OCI-LY7 (cell line): ENCODE results near the gene ODF4. TPM values are rescaled to one million over a fixed set of nuclear protein-coding genes. Genes with fewer than 3 reads are reported as not detected.

Source experiments
- BruUV-seq: library from RNA; stranded (reverse); fragments of 400-500 nt; replicated peaks from 2 replicates; lab custom pipeline; 2021; lab: Mats Ljungman, UMichigan
- CTCF ChIA-PET: fragments of 300-600 bp; sonication (Branson Sonifier 250); formaldehyde crosslinking; loops from one replicate; lab custom pipeline; 2022; ENCODE audit warnings: antibody characterized with exemption; ENCODE audit not compliant: unreplicated experiment; lab: Charles Lee
- POLR2A ChIA-PET: fragments of 300-600 bp; sonication (Branson Sonifier 250); formaldehyde crosslinking; loops from one replicate; lab custom pipeline; 2022; ENCODE audit warnings: antibody characterized with exemption; lab: Charles Lee
- DNase-seq: peaks from one replicate; pipeline ENCODE4 v3.0.0-alpha.2; 2015; ENCODE audit warnings: low spot score
- H2AFZ ChIP-seq: fragments of 200-600 bp; sonication (generic), shearing (Covaris generic); 2 replicates; pipeline ENCODE4 v1.6.1; 2014; ENCODE audit warnings: mild to moderate bottlenecking, antibody characterized with exemption, low read length, moderate library complexity
- H3K27ac ChIP-seq: fragments of 200-600 bp; sonication (generic); 2 replicates; pipeline ENCODE4 v1.5.1; 2014; ENCODE audit warnings: mixed run types, low read depth, mild to moderate bottlenecking, moderate library complexity, low read length, inconsistent platforms; ENCODE audit not compliant: poor library complexity, severe bottlenecking
- H3K36me3 ChIP-seq: fragments of 200-600 bp; sonication (generic); 2 replicates; pipeline ENCODE4 v1.6.1; 2014; ENCODE audit warnings: mild to moderate bottlenecking, antibody characterized with exemption, low read length, moderate library complexity, mixed read lengths; ENCODE audit not compliant: insufficient read depth
- H3K4me1 ChIP-seq: fragments of 200-600 bp; sonication (generic); 2 replicates; pipeline ENCODE4 v1.5.1; 2014; ENCODE audit warnings: mild to moderate bottlenecking, low read length; ENCODE audit not compliant: insufficient read depth, poor library complexity, severe bottlenecking
- H3K4me2 ChIP-seq: fragments of 200-600 bp; sonication (generic); 2 replicates; pipeline ENCODE4 v1.6.1; 2014; ENCODE audit warnings: mild to moderate bottlenecking, low read length
- H3K4me3 ChIP-seq: fragments of 200-600 bp; sonication (generic); 2 replicates; pipeline ENCODE4 v1.5.1; 2014; ENCODE audit warnings: mild to moderate bottlenecking, low read depth, low read length; ENCODE audit not compliant: poor library complexity, severe bottlenecking
- H3K79me2 ChIP-seq: fragments of 200-600 bp; sonication (generic); 2 replicates; pipeline ENCODE4 v1.6.1; 2016; ENCODE audit warnings: low read depth, mild to moderate bottlenecking, low read length, moderate library complexity, mixed read lengths; ENCODE audit not compliant: insufficient read depth
- H3K9me2 ChIP-seq: fragments of 200-600 bp; sonication (generic); 2 replicates; pipeline ENCODE4 v1.6.1; 2016; ENCODE audit warnings: mild to moderate bottlenecking, low read length, mixed read lengths; ENCODE audit not compliant: insufficient read depth
- H3K9me3 ChIP-seq: fragments of 200-600 bp; sonication (generic); 2 replicates; pipeline ENCODE4 v1.6.1; 2014; ENCODE audit warnings: mild to moderate bottlenecking, mixed run types, low read length, mixed read lengths
- H4K20me1 ChIP-seq: fragments of 200-600 bp; sonication (generic); 2 replicates; pipeline ENCODE4 v1.6.1; 2014; ENCODE audit warnings: mild to moderate bottlenecking, antibody characterized with exemption, low read length, moderate library complexity, mixed read lengths; ENCODE audit not compliant: insufficient read depth
- CTCF ChIP-seq: fragments of 200-600 bp; sonication (generic); conservative IDR thresholded peaks from 2 replicates; pipeline ENCODE4 v1.5.1; 2014; ENCODE audit warnings: mild to moderate bottlenecking, antibody characterized with exemption, low read length, moderate library complexity, mixed read lengths
- EZH2phosphoT487 ChIP-seq: fragments of 200-600 bp; sonication (generic); IDR thresholded peaks from 2 replicates; pipeline ENCODE4 v1.6.1; 2018; ENCODE audit warnings: low read depth, borderline replicate concordance, mild to moderate bottlenecking, mixed run types, antibody characterized with exemption, low read length, moderate library complexity, mixed read lengths
- intact Hi-C: fragments of 100-400 bp; cut with micrococcal nuclease; formaldehyde crosslinking; loops from one replicate; pipeline ENCODE4 v1.10.0; 2022; ENCODE audit not compliant: unreplicated experiment
- total RNA-seq, 2 experiments: library from RNA; depleted of rRNA in 1 of 2; stranded (reverse); fragments of >200 nt in 1 of 2; shearing (Covaris generic) in 1 of 2; gene quantifications; 2 replicates each; pipeline ENCODE4 v1.2.3, GENCODE V29; 2014 to 2022

Gene ODF4
- total RNA-seq, 2 experiments from 2014 or later, result not detected

GRCh38 chr17:8386841-8387240 lies 47.2 kb downstream of the ODF4 start:
- CTCF ChIA-PET, result no interaction called here
- POLR2A ChIA-PET, result no interaction called here
- Histone ChIP-seq H3K4me1 (peaks cover 11% of the 10 kb centered on the region), H4K20me1 (peaks cover 5% of the 10 kb centered on the region), H3K27ac (no peak overlapping the region), H3K9me2 (no peaks in the 10 kb centered on the region), H3K4me3 (no peak overlapping the region), H3K36me3 (peaks cover 11% of the 10 kb centered on the region), H3K9me3 (no peaks in the 10 kb centered on the region), H3K4me2 (no peak overlapping the region), H2AFZ (no peak overlapping the region), H3K79me2 (peaks cover 21% of the 10 kb centered on the region)
- no peak for DNase-seq
- intact Hi-C loops, result loop anchor here (10.0 kb wide), 1 partner anchor 358 kb away; the partner anchor contains the start of gene CCDC42
- TF ChIP-seq EZH2phosphoT487 (no peak), CTCF (no peak)
- BruUV-seq, result no TSS peak

GRCh38 chr17:8387914-8388651 lies 48.4 kb downstream of the ODF4 start:
- Histone ChIP-seq H3K9me2 (no peaks in the 10 kb centered on the region), H3K79me2 (peaks cover 9% of the 10 kb centered on the region; the same call in 1 of the 2 replicates), H3K4me1 (peaks cover 11% of the 10 kb centered on the region), H2AFZ (no peak overlapping the region), H3K27ac (no peak overlapping the region), H3K9me3 (no peaks in the 10 kb centered on the region), H3K4me3 (no peak overlapping the region), H3K4me2 (no peak overlapping the region), H3K36me3 (no peaks in the 10 kb centered on the region), H4K20me1 (no peaks in the 10 kb centered on the region)
- no TSS peak for BruUV-seq
- intact Hi-C loops, result loop anchor here (10.0 kb wide), 1 partner anchor 357 kb away; the partner anchor contains the start of gene CCDC42
- ChIA-PET CTCF (no interaction called here), POLR2A (no interaction called here)
- DNase-seq, result no peak
- TF ChIP-seq EZH2phosphoT487, result no peak
- TF ChIP-seq CTCF, result no peak

GRCh38 chr17:8391711-8392110 lies 52.1 kb downstream of the ODF4 start:
- Histone ChIP-seq H3K4me3 (no peak overlapping the region), H3K4me1 (peaks cover 12% of the 10 kb centered on the region), H3K36me3 (no peaks in the 10 kb centered on the region), H3K79me2 (no peaks in the 10 kb centered on the region), H3K9me2 (no peaks in the 10 kb centered on the region), H4K20me1 (no peaks in the 10 kb centered on the region), H3K4me2 (no peak overlapping the region), H2AFZ (no peak overlapping the region), H3K27ac (no peak overlapping the region), H3K9me3 (no peaks in the 10 kb centered on the region)
- TF ChIP-seq EZH2phosphoT487 (no peak), CTCF (no peak)
- intact Hi-C loops, result no loop called here
- POLR2A ChIA-PET, result no interaction called here
- CTCF ChIA-PET, result no interaction called here
- no peak for DNase-seq
- BruUV-seq, result no TSS peak
